ENCODE data around the gene RESF1.

The RESF1 gene

DNA sequence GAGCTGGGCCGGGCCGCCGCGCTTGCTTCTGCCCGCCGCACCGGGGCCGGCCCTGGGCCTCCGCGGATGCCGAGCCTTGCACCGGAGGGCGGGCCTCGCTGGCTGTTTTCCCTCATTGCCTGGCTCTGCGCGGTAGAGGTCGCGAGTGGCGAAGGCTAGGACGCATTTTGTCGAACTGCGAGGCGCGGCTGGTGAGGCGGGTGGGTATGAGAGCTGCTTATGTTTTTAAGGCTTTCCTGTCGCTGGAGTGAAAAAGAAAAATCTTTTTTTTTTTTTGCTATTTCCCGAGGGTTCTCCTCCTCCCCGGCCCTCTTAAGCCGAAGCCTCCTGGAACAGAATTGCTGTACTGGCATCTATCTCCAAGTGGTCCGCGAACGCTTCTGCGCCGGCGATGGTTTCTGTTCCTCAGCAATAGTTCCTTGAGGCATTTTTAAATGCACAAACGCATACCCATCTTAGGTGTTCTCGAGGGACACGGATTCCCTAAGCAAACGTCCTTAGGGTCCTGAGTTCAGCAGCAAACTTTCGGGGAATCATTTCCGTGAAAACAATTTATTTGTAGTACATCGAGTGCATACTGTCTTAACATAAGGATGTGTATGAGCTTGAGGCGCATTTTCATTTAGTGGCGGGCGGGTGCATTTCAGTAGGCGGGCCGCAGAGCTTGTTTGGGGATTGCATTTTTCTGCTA is 631 bp downstream of the RESF1 start:
- peak overlapping the region; percentile 85 to 95 for H3K4me3 ChIP-seq (ENCODE audit: low read length in 2 of 2)
- peaks cover 9 to 26% of the 10 kb centered on the region in 2 donors for H3K4me1 ChIP-seq (ENCODE audit: control insufficient read depth in 2 of 2, insufficient read depth in 2 of 2, low read length in 2 of 2)
- no peaks in the 10 kb centered on the region for H3K27me3 ChIP-seq (ENCODE audit: control insufficient read depth in 2 of 2, insufficient read depth in 2 of 2, low read length in 2 of 2)
- peak overlapping the region; percentile 58 to 86 for H3K9ac ChIP-seq (ENCODE audit: low read depth in 1 of 2, low read length in 2 of 2)
- H3K27ac ChIP-seq (ENCODE audit: low read depth in 2 of 2, low read length in 2 of 2) = peak overlapping the region; percentile 89 to 92
- no peaks in the 10 kb centered on the region for H3K9me3 ChIP-seq (ENCODE audit: control insufficient read depth in 2 of 2, low read length in 2 of 2)
- peaks cover 17 to 21% of the 10 kb centered on the region in 2 donors for H3K36me3 ChIP-seq (ENCODE audit: control insufficient read depth in 2 of 2, insufficient read depth in 2 of 2, low read length in 2 of 2)

DNA sequence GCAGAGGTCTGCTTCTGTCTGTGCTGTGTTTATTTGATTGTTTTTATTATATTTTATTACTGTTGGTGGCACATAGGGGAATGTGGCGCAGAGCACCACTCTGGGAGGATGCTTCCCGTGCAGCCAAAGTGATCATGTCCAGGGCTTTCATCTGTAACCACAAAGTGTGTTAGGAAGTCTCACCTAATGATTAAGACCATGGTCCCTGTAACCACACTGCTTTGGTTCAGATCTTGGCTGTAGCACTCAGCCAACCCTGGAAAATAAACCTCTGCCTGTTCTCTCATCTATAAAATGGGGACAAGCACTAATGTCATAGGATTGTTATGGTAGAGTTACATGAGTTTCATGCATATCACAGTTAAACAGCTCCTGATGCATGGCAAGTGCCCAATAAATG is 1.9 kb downstream of the RESF1 start:
- Histone ChIP-seq H3K4me3 (ENCODE audit: low read length in 2 of 2) (peak overlapping the region; percentile 85 to 95), H3K27ac (ENCODE audit: low read depth in 2 of 2, low read length in 2 of 2) (peak overlapping the region; percentile 14 to 92), H3K36me3 (ENCODE audit: control insufficient read depth in 2 of 2, insufficient read depth in 2 of 2, low read length in 2 of 2) (peaks cover 18 to 21% of the 10 kb centered on the region in 2 donors), H3K4me1 (ENCODE audit: control insufficient read depth in 2 of 2, insufficient read depth in 2 of 2, low read length in 2 of 2) (peaks cover 9 to 26% of the 10 kb centered on the region in 2 donors), H3K27me3 (ENCODE audit: control insufficient read depth in 2 of 2, insufficient read depth in 2 of 2, low read length in 2 of 2) (no peaks in the 10 kb centered on the region), H3K9ac (ENCODE audit: low read depth in 1 of 2, low read length in 2 of 2) (peak overlapping the region in 1 of 2 donors; percentile 22), H3K9me3 (ENCODE audit: control insufficient read depth in 2 of 2, low read length in 2 of 2) (no peaks in the 10 kb centered on the region)

DNA sequence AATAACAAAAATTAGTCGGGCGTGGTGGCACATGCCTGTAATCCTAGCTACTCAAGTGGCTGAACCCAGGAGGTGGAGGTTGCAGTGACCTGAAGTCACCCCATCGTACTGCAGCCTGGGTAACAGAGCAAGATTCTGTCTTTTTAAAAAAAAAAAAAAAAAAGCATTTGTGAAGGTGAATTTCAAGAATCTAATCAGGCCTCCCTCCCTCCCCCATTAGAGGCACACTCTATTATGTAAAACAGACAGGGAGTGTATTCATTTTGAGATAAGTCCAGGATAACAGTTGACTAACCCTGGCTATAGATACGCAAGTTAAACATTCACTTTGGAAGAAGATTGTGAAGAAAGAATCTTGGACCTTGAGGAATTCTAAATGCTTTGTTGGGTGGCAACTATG is 2.9 kb downstream of the RESF1 start:
- Histone ChIP-seq H3K9me3 (ENCODE audit: control insufficient read depth in 2 of 2, low read length in 2 of 2) (no peaks in the 10 kb centered on the region), H3K4me3 (ENCODE audit: low read length in 2 of 2) (peak overlapping the region in 1 of 2 donors; percentile 22), H3K36me3 (ENCODE audit: control insufficient read depth in 2 of 2, insufficient read depth in 2 of 2, low read length in 2 of 2) (peaks cover 18 to 21% of the 10 kb centered on the region in 2 donors), H3K27ac (ENCODE audit: low read depth in 2 of 2, low read length in 2 of 2) (no peak overlapping the region), H3K27me3 (ENCODE audit: control insufficient read depth in 2 of 2, insufficient read depth in 2 of 2, low read length in 2 of 2) (no peaks in the 10 kb centered on the region), H3K9ac (ENCODE audit: low read depth in 1 of 2, low read length in 2 of 2) (no peak overlapping the region), H3K4me1 (ENCODE audit: control insufficient read depth in 2 of 2, insufficient read depth in 2 of 2, low read length in 2 of 2) (peaks cover 9 to 29% of the 10 kb centered on the region in 2 donors)

DNA sequence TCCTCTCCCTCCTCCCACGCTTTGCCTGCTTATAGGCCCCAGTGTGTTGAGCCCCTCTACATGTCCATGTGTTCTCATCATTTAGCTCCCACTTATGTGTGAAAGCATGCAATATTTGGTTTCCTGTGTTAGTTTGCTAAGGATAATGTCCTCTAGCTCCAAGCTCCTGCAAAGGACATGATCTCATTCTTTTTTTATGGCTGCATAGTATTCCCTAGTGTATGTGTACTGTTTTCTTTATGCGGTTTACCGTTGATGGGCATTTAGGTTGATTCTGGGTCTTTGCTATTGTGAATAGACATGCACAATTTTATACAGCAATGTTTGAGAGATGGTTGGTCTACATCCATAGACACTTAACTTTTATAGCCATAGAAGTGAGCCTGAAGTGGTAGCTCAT is 5.1 kb downstream of the RESF1 start:
- peaks cover 9 to 22% of the 10 kb centered on the region in 2 donors for H3K4me1 ChIP-seq (ENCODE audit: control insufficient read depth in 2 of 2, insufficient read depth in 2 of 2, low read length in 2 of 2)

DNA sequence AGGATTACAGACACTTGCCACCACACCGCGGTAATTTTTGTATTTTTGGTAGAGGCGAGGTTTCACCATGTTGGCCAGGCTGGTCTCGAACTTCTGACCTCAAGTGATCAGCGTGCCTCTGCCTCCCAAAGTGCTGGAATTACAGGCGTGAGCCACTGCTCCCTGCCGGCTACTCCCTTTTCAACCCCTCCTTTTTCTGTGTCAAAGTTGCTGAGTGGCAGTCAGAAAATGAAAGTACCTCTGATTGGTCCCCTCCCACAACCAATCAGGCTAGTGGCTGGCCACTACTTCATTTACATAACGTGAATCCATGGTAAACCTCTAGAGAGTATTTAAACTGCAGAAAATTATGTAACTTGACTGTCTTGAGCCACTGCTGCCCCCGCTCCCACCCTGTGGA is 5.9 kb downstream of the RESF1 start:
- Histone ChIP-seq H3K4me3 (ENCODE audit: low read length in 2 of 2) (no peak overlapping the region), H3K9ac (ENCODE audit: low read depth in 1 of 2, low read length in 2 of 2) (no peak overlapping the region), H3K36me3 (ENCODE audit: control insufficient read depth in 2 of 2, insufficient read depth in 2 of 2, low read length in 2 of 2) (peaks cover 23 to 26% of the 10 kb centered on the region in 2 donors), H3K27me3 (ENCODE audit: control insufficient read depth in 2 of 2, insufficient read depth in 2 of 2, low read length in 2 of 2) (no peaks in the 10 kb centered on the region), H3K9me3 (ENCODE audit: control insufficient read depth in 2 of 2, low read length in 2 of 2) (no peaks in the 10 kb centered on the region), H3K27ac (ENCODE audit: low read depth in 2 of 2, low read length in 2 of 2) (no peak overlapping the region), H3K4me1 (ENCODE audit: control insufficient read depth in 2 of 2, insufficient read depth in 2 of 2, low read length in 2 of 2) (peaks cover 9 to 22% of the 10 kb centered on the region in 2 donors)

More for the DNA sequence above, 5.1 kb downstream of the RESF1 start:
- no peak overlapping the region for H3K27ac ChIP-seq (ENCODE audit: low read depth in 2 of 2, low read length in 2 of 2)
- peaks cover 23% of the 10 kb centered on the region in 2 donors for H3K36me3 ChIP-seq (ENCODE audit: control insufficient read depth in 2 of 2, insufficient read depth in 2 of 2, low read length in 2 of 2)
- no peak overlapping the region for H3K9ac ChIP-seq (ENCODE audit: low read depth in 1 of 2, low read length in 2 of 2)
- no peaks in the 10 kb centered on the region for H3K9me3 ChIP-seq (ENCODE audit: control insufficient read depth in 2 of 2, low read length in 2 of 2)
- no peaks in the 10 kb centered on the region for H3K27me3 ChIP-seq (ENCODE audit: control insufficient read depth in 2 of 2, insufficient read depth in 2 of 2, low read length in 2 of 2)
- peak overlapping the region in 1 of 2 donors; percentile 22 for H3K4me3 ChIP-seq (ENCODE audit: low read length in 2 of 2)

DNA sequence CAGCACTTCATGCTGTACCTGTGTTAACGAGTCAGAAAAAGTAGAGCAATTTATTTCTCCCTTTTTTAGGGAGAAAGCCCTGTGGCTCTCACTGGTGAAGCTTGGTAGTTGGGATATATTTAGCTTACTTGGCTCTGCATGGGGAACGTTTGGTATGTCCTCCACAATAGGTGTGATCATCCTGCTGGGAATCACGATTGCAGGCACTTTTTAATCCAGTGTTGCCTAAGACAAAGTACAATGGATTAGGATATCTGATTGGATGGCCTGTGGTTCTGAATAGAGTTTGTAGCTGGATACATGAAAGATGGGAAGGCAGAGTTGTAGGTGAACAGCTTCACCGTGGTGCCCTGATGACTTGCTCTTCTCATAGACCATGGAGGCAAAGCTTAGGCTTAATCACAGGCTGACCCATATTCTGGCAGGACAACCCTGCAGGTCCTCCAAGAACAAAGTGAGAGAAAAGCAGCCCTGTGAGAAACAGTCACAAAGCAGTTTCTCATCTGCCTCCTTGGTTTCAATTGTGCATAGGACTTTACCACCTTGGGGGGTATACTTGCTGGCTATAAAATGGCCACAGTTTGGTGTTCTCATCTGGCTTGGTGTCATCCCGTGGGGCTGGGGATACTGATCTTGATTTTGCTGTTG is 7.5 kb downstream of the RESF1 start:
- Histone ChIP-seq H3K27me3 (ENCODE audit: control insufficient read depth in 2 of 2, insufficient read depth in 2 of 2, low read length in 2 of 2) (no peaks in the 10 kb centered on the region), H3K27ac (ENCODE audit: low read depth in 2 of 2, low read length in 2 of 2) (no peak overlapping the region), H3K4me1 (ENCODE audit: control insufficient read depth in 2 of 2, insufficient read depth in 2 of 2, low read length in 2 of 2) (peaks cover 0 to 8% of the 10 kb centered on the region in 2 donors), H3K9me3 (ENCODE audit: control insufficient read depth in 2 of 2, low read length in 2 of 2) (peaks cover 0 to 2% of the 10 kb centered on the region in 2 donors), H3K4me3 (ENCODE audit: low read length in 2 of 2) (no peak overlapping the region), H3K9ac (ENCODE audit: low read depth in 1 of 2, low read length in 2 of 2) (no peak overlapping the region), H3K36me3 (ENCODE audit: control insufficient read depth in 2 of 2, insufficient read depth in 2 of 2, low read length in 2 of 2) (peaks cover 34 to 37% of the 10 kb centered on the region in 2 donors)

DNA sequence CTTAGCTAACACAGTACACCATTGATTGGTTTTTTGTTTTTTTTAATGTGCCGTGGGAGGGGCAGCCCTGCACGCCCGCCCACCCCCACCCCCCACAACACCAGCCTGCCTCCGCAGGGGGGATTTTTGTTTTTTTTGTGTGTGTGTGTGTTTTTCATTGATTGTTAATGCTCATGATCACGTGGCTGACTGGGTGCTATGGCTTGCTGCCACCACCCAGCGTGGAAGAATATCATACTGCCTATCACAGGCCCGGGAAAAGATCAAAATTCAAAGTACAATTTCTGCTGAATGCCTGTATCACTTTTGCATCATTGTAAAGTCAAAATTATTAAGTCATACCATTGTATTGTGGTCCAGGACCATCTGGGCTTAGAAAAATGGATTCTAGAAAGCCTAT is 8.3 kb downstream of the RESF1 start:
- Histone ChIP-seq H3K27ac (ENCODE audit: low read depth in 2 of 2, low read length in 2 of 2) (no peak overlapping the region), H3K9me3 (ENCODE audit: control insufficient read depth in 2 of 2, low read length in 2 of 2) (peaks cover 0 to 4% of the 10 kb centered on the region in 2 donors), H3K4me3 (ENCODE audit: low read length in 2 of 2) (no peak overlapping the region), H3K36me3 (ENCODE audit: control insufficient read depth in 2 of 2, insufficient read depth in 2 of 2, low read length in 2 of 2) (peaks cover 37 to 42% of the 10 kb centered on the region in 2 donors), H3K4me1 (ENCODE audit: control insufficient read depth in 2 of 2, insufficient read depth in 2 of 2, low read length in 2 of 2) (peaks cover 0 to 3% of the 10 kb centered on the region in 2 donors), H3K9ac (ENCODE audit: low read depth in 1 of 2, low read length in 2 of 2) (no peak overlapping the region), H3K27me3 (ENCODE audit: control insufficient read depth in 2 of 2, insufficient read depth in 2 of 2, low read length in 2 of 2) (no peaks in the 10 kb centered on the region)

DNA sequence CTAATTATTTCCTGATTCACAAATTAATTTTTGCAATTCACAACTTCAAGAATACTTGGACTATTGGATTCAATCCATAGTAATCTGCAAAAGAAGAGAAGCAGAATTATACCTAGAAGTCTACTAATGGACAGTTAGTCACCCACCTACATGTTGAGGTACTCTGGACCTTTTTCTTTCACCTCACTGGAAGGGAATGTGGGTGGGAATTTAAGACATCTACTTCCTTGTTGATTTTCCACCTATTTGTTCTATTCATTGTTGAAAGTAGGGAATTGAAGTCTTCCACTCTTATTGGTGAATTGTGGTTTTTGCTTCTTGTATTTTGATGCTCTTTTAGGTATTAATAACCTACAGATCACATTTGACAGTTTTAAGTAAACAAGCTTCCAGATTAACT is 11.0 kb downstream of the RESF1 start:
- Histone ChIP-seq H3K9me3 (ENCODE audit: control insufficient read depth in 2 of 2, low read length in 2 of 2) (peaks cover 6 to 10% of the 10 kb centered on the region in 2 donors), H3K36me3 (ENCODE audit: control insufficient read depth in 2 of 2, insufficient read depth in 2 of 2, low read length in 2 of 2) (peaks cover 44 to 50% of the 10 kb centered on the region in 2 donors), H3K9ac (ENCODE audit: low read depth in 1 of 2, low read length in 2 of 2) (no peak overlapping the region), H3K4me3 (ENCODE audit: low read length in 2 of 2) (no peak overlapping the region), H3K4me1 (ENCODE audit: control insufficient read depth in 2 of 2, insufficient read depth in 2 of 2, low read length in 2 of 2) (peaks cover 0 to 3% of the 10 kb centered on the region in 2 donors), H3K27ac (ENCODE audit: low read depth in 2 of 2, low read length in 2 of 2) (no peak overlapping the region), H3K27me3 (ENCODE audit: control insufficient read depth in 2 of 2, insufficient read depth in 2 of 2, low read length in 2 of 2) (no peaks in the 10 kb centered on the region)

DNA sequence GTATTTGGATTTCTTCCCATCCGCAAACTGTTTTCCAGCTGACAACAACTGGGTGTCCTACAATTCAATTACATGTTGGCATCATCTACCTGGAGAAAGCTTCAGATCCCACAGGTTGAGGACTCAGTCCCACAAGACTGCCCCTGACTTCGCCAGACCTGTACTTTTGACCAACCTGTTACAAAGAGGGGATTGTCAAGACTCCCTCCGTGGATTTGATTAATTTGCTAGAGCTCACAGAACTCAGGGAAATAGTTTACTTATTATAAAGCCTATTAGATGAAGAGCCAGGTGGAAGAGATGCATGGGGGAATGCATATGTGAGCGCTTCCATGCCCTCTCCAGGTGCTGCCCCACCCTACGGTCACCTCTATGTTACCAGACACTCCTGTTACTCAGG is 14.6 kb downstream of the RESF1 start:
- Histone ChIP-seq H3K36me3 (ENCODE audit: control insufficient read depth in 2 of 2, insufficient read depth in 2 of 2, low read length in 2 of 2) (peaks cover 52 to 58% of the 10 kb centered on the region in 2 donors), H3K4me3 (ENCODE audit: low read length in 2 of 2) (no peak overlapping the region), H3K27ac (ENCODE audit: low read depth in 2 of 2, low read length in 2 of 2) (no peak overlapping the region), H3K27me3 (ENCODE audit: control insufficient read depth in 2 of 2, insufficient read depth in 2 of 2, low read length in 2 of 2) (no peaks in the 10 kb centered on the region), H3K4me1 (ENCODE audit: control insufficient read depth in 2 of 2, insufficient read depth in 2 of 2, low read length in 2 of 2) (no peaks in the 10 kb centered on the region), H3K9me3 (ENCODE audit: control insufficient read depth in 2 of 2, low read length in 2 of 2) (peaks cover 10 to 14% of the 10 kb centered on the region in 2 donors), H3K9ac (ENCODE audit: low read depth in 1 of 2, low read length in 2 of 2) (no peak overlapping the region)

DNA sequence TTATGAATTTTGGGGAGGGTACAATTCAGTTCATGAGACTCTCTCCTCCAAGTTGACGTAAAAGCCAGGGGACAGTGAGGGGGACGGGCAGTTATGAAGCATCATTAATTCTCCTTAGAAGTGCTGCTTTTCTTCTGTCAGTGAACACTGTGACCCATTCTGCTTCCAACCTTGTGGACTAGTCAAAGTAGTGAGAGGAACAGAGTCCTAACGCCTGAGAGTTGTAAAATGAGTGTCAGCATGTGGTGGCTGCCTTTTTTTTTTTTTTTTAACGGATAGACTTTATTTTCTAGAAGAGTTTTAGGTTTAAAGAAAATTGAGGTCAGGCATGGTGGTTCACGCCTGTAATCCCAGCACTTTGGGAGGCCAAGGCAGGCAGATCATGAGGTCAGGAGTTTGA is 15.5 kb downstream of the RESF1 start:
- H3K9ac ChIP-seq (ENCODE audit: low read depth in 1 of 2, low read length in 2 of 2) = no peak overlapping the region
- peaks cover 14 to 15% of the 10 kb centered on the region in 2 donors for H3K9me3 ChIP-seq (ENCODE audit: control insufficient read depth in 2 of 2, low read length in 2 of 2)
- no peak overlapping the region for H3K4me3 ChIP-seq (ENCODE audit: low read length in 2 of 2)
- no peaks in the 10 kb centered on the region for H3K4me1 ChIP-seq (ENCODE audit: control insufficient read depth in 2 of 2, insufficient read depth in 2 of 2, low read length in 2 of 2)
- H3K27ac ChIP-seq (ENCODE audit: low read depth in 2 of 2, low read length in 2 of 2) = no peak overlapping the region
- peaks cover 54 to 62% of the 10 kb centered on the region in 2 donors for H3K36me3 ChIP-seq (ENCODE audit: control insufficient read depth in 2 of 2, insufficient read depth in 2 of 2, low read length in 2 of 2)
- no peaks in the 10 kb centered on the region for H3K27me3 ChIP-seq (ENCODE audit: control insufficient read depth in 2 of 2, insufficient read depth in 2 of 2, low read length in 2 of 2)
